Stimulated activated CD8-positive, alpha-beta memory T cell treated with anti-CD3 and anti-CD28 coated beads, Interleukin-4, amount 100 ng/mL, for 24 hours (primary cell): ENCODE results near the gene CALML3.

ENCODE experiments used
- DNase-seq: peaks from one replicate; pipeline ENCODE4 v3.0.0-alpha.2; 2020; ENCODE audit warnings: low read depth

CALML3 gene

DNA sequence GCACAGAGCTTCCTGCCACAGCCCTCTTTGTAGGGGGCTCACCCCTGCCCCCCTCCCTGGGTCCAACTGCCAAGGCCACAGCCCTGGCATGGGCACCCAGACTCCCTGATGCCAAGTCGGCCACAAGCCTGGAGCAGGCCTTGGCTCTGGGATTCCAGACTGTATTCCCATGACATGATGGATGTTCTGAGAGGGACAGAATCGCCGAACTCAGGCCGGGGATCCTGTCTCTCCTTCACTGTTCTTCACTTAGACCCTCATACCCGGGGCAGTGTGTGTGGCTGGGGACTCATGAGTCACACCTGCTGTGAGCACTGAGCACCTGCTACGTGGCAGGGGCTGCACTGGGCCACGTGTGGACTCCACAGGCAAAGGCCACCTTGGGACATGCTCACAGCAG is 33.3 kb upstream of the CALML3 start:
- DNase-seq, result no peak

DNA sequence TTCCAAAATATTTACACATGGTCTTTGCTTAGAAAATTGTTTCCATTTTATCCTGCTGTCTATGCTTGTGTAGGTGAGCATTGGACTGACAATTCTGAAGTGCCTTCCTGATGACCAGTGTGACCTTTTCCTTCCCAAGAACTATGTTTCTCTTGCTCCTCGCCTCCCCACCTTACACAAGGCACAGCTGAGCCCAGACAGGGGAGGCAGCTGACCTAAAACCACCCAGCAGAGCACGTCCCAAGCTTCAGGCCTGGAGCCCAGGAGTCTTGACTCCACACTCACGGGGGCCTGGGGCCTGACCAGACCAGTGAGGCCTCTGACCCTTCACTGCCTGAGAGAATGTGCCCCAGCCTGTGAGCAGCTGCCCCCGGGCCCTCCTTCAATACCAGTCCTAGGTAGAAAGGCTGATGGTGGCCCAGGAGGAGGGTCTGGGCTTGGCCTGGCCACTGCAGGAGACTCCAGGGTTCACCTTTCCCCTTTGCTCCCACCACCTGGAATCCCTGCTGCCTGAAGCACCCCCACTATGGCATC is 32.4 kb upstream of the CALML3 start:
- DNase-seq, result no peak

- DNase-seq, result no peak
Observed at GRCh38 chr10:5492929-5493576, 31.7 kb upstream of the CALML3 start.

- DNase-seq, result no peak
Observed at GRCh38 chr10:5493691-5494090, 31.1 kb upstream of the CALML3 start.

GRCh38 chr10:5494611-5495010 is 30.1 kb upstream of the CALML3 start:
- no peak for DNase-seq

GRCh38 chr10:5496261-5497250 is 28.2 kb upstream of the CALML3 start:
- no peak for DNase-seq

DNA sequence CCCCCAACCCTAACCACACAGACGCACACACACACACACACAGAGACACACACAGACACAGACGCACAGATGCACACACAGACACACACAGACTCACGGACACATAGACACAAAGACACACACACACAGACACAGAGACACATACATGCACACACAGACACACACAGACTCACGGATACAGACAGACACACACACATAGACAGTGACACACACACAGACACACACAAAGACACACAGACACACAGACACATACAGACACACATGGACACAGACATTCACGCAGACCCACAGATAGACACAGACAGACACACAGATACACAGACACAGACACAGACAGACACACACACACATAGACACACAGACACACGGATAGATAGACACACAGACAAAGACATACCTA is 27.5 kb upstream of the CALML3 start:
- no peak for DNase-seq

- DNase-seq, result no peak
Observed at GRCh38 chr10:5497948-5498730, 26.6 kb upstream of the CALML3 start.

DNA sequence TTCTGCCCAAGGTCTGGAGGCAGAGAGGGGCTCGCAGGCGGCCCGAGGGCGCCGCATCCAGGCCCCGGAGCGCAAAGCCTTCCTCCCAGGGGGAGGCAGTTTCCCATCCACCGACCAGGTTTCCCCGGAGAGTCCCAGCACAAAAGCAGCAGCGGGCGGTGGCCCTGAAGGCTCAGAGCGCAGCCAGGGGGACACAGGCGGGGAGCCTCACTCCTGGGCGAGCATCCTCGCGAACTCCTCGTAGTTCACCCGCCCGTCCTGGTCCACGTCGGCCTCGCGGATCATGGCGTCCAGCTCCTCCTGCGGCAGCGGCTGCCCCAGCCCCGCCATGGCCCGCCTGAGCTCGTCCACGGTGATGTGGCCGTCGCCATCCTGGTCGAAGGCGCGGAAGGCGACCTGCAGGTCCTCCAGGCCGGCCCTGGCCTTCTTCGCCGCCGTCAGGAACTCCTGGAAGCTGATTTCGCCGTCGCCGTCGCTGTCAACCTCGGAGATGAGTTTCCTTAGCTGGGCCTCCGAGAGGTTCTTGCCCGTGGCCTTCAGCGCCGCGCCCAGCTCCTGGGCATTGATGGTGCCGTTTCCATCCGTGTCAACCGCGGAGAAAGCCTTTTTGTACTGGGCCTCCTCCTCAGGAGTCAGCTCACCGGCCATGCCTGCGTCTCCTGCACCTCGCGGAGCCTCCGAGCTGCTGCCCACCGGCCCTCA is 25.8 kb upstream of the CALML3 start:
- DNase-seq, result no peak

- no peak for DNase-seq
Observed at GRCh38 chr10:5499493-5500140, 25.1 kb upstream of the CALML3 start, which contains the start of gene CALML5. TSS of gene CALML5 (minus strand) at chr10:5499570. CDS start at chr10:5499438, 132 bp downstream.

GRCh38 chr10:5500162-5500670 is 24.5 kb upstream of the CALML3 start:
- no peak for DNase-seq

DNA sequence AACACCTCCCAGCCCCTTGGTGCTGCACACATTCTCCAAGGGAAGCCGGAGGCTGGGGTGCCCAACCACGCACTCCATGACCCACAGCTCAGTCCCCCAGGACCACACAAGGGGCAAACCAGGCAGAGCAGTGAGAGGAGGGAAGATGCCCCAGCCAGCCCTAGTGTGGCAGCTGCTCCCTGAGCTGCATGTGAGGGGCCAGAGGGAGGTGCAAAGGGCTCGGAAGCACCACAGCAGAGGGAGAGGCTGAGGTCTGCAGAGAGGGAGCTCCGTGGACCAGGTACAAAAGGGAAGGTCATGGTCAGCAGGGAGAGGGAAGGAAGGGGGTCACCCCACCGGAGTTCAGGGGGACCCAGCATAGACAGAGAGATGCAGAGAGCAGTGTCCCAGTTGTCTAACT is 23.9 kb upstream of the CALML3 start:
- no peak for DNase-seq

DNA sequence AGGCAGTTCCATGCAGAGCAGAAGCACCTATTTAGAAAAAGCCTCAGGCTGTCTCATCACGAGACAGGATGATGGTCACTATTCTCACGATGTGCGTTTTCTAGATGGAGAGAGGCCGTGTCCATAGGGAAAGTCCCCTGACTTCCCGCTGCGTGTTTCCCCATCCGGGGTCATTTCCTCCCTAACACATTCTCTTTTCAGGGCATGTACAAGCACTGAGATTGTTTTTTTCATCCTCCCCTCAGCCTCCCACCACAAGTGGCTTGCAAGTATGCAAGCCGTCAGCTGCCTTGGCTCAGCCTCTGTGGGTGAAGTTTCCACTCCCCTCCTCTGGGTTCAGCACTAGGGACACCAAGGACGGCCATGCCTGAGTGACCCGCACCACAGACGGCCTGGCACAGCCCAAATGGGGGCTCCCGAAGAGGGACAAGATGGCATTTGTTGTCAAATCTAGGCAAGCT is 22.7 kb upstream of the CALML3 start:
- no peak for DNase-seq

DNA sequence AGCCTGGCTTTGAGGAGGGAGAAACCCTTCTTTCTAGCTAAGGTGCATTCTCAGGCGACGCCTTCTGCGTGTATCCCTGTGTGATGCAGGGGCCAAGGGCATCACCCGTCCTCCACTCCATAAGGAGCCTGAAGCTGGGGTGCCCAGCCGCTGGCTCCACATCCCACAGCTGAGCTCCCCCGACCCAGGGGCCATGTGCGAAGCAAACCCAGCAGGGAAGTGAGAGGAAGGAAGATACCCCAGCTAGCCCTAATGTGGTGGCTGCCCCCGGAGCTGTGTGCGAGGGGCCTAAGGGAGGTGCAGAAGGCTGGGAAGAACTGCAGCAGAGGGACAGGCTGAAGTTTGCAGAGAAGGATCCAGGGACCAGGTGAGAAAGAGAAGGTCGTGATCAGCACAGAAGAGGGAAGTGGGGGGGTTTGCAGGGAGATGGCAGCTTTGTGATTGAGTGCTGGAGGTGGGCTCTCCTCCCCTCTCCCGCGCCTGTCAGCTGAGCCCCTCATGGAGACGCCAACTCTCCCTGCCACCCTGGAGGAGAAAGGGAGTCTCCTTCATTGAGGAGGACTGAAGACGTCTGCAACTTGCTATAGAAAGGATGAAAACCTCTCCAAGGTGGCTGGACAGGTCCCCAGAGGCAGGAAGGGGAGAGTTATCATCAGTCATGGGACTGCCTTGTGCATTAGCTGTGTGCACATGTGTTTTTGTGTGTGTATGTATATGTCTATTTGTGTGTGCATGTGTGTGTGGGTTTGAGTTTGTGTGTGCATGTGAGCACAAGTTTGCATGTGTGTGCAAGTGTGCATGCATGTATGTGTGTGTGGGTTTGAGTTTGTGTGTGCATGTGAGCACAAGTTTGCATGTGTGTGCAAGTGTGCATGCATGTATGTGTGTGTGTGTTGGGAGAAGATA is 21.9 kb upstream of the CALML3 start:
- no peak for DNase-seq

- DNase-seq, result no peak
Observed at GRCh38 chr10:5503477-5503835, 21.3 kb upstream of the CALML3 start.

DNA sequence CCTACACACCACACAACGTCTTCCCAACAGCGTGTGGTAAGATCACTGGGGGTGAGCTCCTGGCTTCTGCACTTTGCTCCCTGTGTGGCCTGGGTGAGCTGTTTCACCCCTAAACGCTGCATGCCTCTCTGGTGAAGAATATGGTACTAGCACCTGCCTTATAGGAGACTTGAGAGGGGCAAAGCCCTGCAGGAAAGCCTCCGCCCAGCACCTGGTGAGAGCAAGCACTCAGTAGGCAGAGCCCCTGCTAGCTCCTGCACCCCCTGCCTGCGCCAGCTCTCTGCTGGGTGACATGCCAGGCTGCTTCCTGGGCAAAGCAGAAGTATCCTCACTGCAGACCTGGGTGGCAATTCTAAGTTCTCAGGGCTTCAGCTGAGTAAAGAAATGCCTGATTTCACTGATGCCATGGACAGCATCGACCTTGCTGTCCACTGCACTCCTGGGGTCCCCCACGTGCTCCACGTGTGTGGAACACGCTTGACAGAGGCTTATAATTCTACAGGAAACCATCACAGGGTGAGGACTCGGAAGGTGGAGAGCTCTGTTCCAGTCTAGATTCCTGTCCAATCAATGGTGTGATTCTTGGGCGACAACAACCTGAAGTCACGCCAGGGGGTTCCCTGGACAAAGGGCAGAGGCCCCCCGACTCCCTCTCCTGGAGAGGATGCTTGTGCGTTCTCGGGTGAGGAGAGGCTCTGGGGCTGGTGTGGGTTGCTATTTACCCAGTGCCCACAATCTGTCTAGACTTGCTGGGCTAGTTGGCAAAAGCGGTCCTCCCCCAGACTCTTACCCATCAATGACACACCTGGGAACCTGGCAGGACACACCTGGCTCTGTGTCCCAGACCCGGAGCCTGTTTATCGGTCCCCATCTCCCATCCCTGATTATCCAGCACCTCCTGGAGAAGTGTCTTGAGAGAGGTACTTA is 20.4 kb upstream of the CALML3 start:
- DNase-seq, result no peak

DNA sequence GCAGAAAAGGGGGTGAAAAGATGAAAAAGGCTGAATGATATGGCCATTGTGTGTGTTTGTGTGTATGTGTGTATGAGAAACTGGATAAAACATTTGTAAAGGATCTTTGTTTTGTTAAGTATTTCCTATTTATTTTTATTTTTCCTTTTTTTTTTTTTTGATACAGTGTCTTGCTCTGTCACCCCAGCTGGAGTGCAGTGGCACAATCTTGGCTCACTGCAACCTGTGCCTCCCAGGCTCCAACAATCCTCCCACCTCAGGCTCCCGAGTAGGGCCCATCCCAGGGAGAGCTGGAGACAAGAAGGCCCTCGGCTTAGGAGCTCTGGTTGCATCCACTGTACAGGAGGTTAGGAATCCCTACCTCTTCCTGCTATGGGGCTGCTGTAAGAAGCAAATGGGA is 18.5 kb upstream of the CALML3 start:
- DNase-seq, result no peak
